ENCODE measurements around the gene ATAT1. TPM values are rescaled to one million over a fixed set of nuclear protein-coding genes. Genes with fewer than 3 reads are reported as not detected.

The ATAT1 gene
- total and polyA plus RNA-seq, 2 of the 13 experiments (the other 11 are each of a cell fraction or from before 2014, with no cell fraction given): 9.2 to 23.6 TPM

GRCh38 chr6:30690403-30691207 is 63.9 kb downstream of the ATAT1 start, which contains the start of gene NRM (continued):
- TF ChIP-seq ZNF513 (CRISPR knock-in tag; conservative IDR thresholded peaks at IDR 0.05) (no peak), FOXJ3 (CRISPR knock-in tag; IDR thresholded peaks at IDR 0.05; ENCODE audit: borderline replicate concordance) (no peak), UBTF (CRISPR knock-in tag; IDR thresholded peaks at IDR 0.05) (peak; percentile 25; the same call in 1 of the 2 replicates), NPAS2 (CRISPR knock-in tag; IDR thresholded peaks at IDR 0.05; ENCODE audit: borderline replicate concordance) (no peak), ZMYM3 (CRISPR knock-in tag; IDR thresholded peaks at IDR 0.05) (no peak; the same call in 1 of the 2 replicates), HES4 (CRISPR knock-in tag; IDR thresholded peaks at IDR 0.05; ENCODE audit: borderline replicate concordance) (peak; percentile 85; the same call in 1 of the 2 replicates), YEATS4 (CRISPR knock-in tag; IDR thresholded peaks at IDR 0.05; ENCODE audit: borderline replicate concordance) (peak; percentile 74; the same call in 1 of the 2 replicates), RARG (CRISPR knock-in tag; IDR thresholded peaks at IDR 0.05; ENCODE audit: low read depth) (no peak), ZNF281 (CRISPR knock-in tag; IDR thresholded peaks at IDR 0.05; ENCODE audit: borderline replicate concordance) (no peak), ZBTB33 (CRISPR knock-in tag; IDR thresholded peaks at IDR 0.05) (no peak; the same call in 1 of the 2 replicates), CC2D1A (CRISPR knock-in tag; IDR thresholded peaks at IDR 0.05) (no peak), THAP7 (CRISPR knock-in tag; IDR thresholded peaks at IDR 0.05) (no peak), ZSCAN31 (CRISPR knock-in tag; IDR thresholded peaks at IDR 0.05; ENCODE audit: low read depth) (no peak)
